ENCODE data around the gene CACNA1C. TPM values are rescaled to one million over a fixed set of nuclear protein-coding genes. Genes with fewer than 3 reads are reported as not detected.

Gene CACNA1C
- total and polyA plus RNA-seq, 2 of the 4 experiments (the other 2 are of a cell fraction), result 1.6 to 2.6 TPM

DNA sequence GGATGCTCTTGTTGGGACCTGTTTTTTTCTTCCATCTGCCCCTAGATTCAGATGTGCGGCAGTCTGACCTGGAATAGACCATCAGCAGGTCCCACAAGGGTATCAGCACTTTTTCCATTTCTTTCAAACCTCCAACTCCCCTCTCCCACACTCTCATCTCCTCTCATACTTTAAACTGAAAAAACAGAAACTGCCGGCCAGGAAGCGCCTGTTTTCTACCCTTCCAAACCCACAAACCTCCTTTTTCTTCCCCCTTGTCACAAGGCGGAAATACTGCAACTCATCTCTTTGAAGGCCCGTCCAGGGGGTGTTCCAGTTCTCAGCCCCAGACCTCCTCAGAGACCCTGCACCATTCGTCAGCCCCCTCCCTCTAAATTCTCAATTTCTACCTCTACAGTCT is 679.5 kb downstream of the CACNA1C start:
- dilution Hi-C loops (cut with HindIII; ENCODE audit: low sequenced_read_pairs, unreplicated experiment) (no loop called here), intact Hi-C loops (cut with micrococcal nuclease) (no loop called here), in situ Hi-C loops (cut with MboI; ENCODE audit: low sequenced_read_pairs) (no loop called here)
- H3K4me3 ChIP-seq (ENCODE audit: insufficient read depth, low read depth, low read length), result no peak overlapping the region
- no peak for DNase-seq
- H3K27me3 ChIP-seq (ENCODE audit: control insufficient read depth, insufficient read depth, low read length), result peaks cover 49% of the 10 kb centered on the region
- no peaks in the 10 kb centered on the region for H3K36me3 ChIP-seq (ENCODE audit: control insufficient read depth, insufficient read depth, low read length)
- WGBS, 2 experiments (ENCODE audit: extremely low coverage in 2 of 2, insufficient read length in 1 of 2), result 69% methylated on average over 4 of the region's 6 CpGs; no CpG with 5 or more reads in 1 of the 2 experiments
- ChIA-PET CTCF (interaction anchor here (0.6 kb wide), 1 partner anchor 216 kb away, joined by 4 read pairs; no protein-coding TSS in a partner anchor), POLR2A (ENCODE audit: unreplicated experiment) (no interaction called here)
- no peak overlapping the region for H2AK9ac ChIP-seq (replicated peaks; ENCODE audit: low read depth, low read length, poor library complexity)
- ATAC-seq (ENCODE audit: low read depth), result no peak
- H3K14ac ChIP-seq (replicated peaks; ENCODE audit: low read depth, low read length), result no peak overlapping the region
- H3K4me1 ChIP-seq (ENCODE audit: control insufficient read depth, insufficient read depth, low read length), result no peaks in the 10 kb centered on the region
- no TSS peak for BruUV-seq (replicated peaks)
- no peak overlapping the region for H2BK5ac ChIP-seq (ENCODE audit: low read depth, low read length, poor library complexity, severe bottlenecking)
- H3K4ac ChIP-seq (ENCODE audit: low read depth, low read length), result no peak overlapping the region
- TF ChIP-seq MXI1 (IDR thresholded peaks at IDR 0.05; ENCODE audit: borderline replicate concordance, low read depth, low read length) (no peak), CHD1 (IDR thresholded peaks at IDR 0.05; ENCODE audit: low read depth, low read length) (no peak), CEBPB (IDR thresholded peaks at IDR 0.05; ENCODE audit: low read depth, low read length) (no peak), MAZ (IDR thresholded peaks at IDR 0.05; ENCODE audit: borderline replicate concordance, low read depth, low read length) (no peak), BHLHE40 (IDR thresholded peaks at IDR 0.05; ENCODE audit: low read depth, low read length) (no peak), SMC3 (IDR thresholded peaks at IDR 0.05; ENCODE audit: low read depth, low read length) (no peak), MAFK (IDR thresholded peaks at IDR 0.05; ENCODE audit: low read depth, low read length) (no peak), RCOR1 (IDR thresholded peaks at IDR 0.05; ENCODE audit: insufficient replicate concordance, low read length) (no peak), FOS (IDR thresholded peaks at IDR 0.05; ENCODE audit: low read depth, low read length) (no peak), NFE2L2 (IDR thresholded peaks at IDR 0.05; ENCODE audit: low read depth, low read length) (no peak), POLR2A (IDR thresholded peaks at IDR 0.05; ENCODE audit: low read depth, low read length) (no peak), RAD21 (IDR thresholded peaks at IDR 0.05; ENCODE audit: low read length) (no peak), RFX5 (IDR thresholded peaks at IDR 0.05; ENCODE audit: low read depth, low read length) (no peak)
- TF ChIP-seq, protein P1, sequence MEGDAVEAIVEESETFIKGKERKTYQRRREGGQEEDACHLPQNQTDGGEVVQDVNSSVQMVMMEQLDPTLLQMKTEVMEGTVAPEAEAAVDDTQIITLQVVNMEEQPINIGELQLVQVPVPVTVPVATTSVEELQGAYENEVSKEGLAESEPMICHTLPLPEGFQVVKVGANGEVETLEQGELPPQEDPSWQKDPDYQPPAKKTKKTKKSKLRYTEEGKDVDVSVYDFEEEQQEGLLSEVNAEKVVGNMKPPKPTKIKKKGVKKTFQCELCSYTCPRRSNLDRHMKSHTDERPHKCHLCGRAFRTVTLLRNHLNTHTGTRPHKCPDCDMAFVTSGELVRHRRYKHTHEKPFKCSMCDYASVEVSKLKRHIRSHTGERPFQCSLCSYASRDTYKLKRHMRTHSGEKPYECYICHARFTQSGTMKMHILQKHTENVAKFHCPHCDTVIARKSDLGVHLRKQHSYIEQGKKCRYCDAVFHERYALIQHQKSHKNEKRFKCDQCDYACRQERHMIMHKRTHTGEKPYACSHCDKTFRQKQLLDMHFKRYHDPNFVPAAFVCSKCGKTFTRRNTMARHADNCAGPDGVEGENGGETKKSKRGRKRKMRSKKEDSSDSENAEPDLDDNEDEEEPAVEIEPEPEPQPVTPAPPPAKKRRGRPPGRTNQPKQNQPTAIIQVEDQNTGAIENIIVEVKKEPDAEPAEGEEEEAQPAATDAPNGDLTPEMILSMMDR (conservative IDR thresholded peaks at IDR 0.05; ENCODE audit: low read depth, low read length), result no peak
- TF ChIP-seq, protein P2, sequence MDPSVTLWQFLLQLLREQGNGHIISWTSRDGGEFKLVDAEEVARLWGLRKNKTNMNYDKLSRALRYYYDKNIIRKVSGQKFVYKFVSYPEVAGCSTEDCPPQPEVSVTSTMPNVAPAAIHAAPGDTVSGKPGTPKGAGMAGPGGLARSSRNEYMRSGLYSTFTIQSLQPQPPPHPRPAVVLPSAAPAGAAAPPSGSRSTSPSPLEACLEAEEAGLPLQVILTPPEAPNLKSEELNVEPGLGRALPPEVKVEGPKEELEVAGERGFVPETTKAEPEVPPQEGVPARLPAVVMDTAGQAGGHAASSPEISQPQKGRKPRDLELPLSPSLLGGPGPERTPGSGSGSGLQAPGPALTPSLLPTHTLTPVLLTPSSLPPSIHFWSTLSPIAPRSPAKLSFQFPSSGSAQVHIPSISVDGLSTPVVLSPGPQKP (IDR thresholded peaks at IDR 0.05; ENCODE audit: borderline replicate concordance, low read depth, low read length), result no peak
- TF ChIP-seq, protein P3, sequence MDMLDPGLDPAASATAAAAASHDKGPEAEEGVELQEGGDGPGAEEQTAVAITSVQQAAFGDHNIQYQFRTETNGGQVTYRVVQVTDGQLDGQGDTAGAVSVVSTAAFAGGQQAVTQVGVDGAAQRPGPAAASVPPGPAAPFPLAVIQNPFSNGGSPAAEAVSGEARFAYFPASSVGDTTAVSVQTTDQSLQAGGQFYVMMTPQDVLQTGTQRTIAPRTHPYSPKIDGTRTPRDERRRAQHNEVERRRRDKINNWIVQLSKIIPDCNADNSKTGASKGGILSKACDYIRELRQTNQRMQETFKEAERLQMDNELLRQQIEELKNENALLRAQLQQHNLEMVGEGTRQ (IDR thresholded peaks at IDR 0.05; ENCODE audit: low read depth, low read length), result no peak
- H3K23ac ChIP-seq (ENCODE audit: low read depth, low read length), result no peak overlapping the region
- no peak overlapping the region for H2BK15ac ChIP-seq (ENCODE audit: low read depth, low read length)
- H3K9me1 ChIP-seq (ENCODE audit: insufficient read depth, low read length), result no peaks in the 10 kb centered on the region
- no peak overlapping the region for H4K91ac ChIP-seq (ENCODE audit: insufficient read depth, low read depth, low read length)
- H3K79me1 ChIP-seq (ENCODE audit: low read depth in 1 of 2, low read length in 2 of 2), result no peaks in the 10 kb centered on the region
- H3K9me3 ChIP-seq (ENCODE audit: control insufficient read depth, insufficient read depth, low read length), result no peaks in the 10 kb centered on the region; the same call in 1 of the 2 replicates
- no peak overlapping the region for H4K5ac ChIP-seq (ENCODE audit: low read depth, low read length)
- H4K8ac ChIP-seq (ENCODE audit: low read depth in 2 of 2, low read length in 2 of 2), result no peak overlapping the region
- no peak overlapping the region for H2BK120ac ChIP-seq (ENCODE audit: low read depth, low read length)
- no peaks in the 10 kb centered on the region for H4K20me1 ChIP-seq (ENCODE audit: insufficient read depth, low read length)
- no peak overlapping the region for H3K56ac ChIP-seq (ENCODE audit: extremely low read depth, insufficient read depth, low read length)
- no peak overlapping the region for H3K9ac ChIP-seq (ENCODE audit: low read depth, low read length)
- no peak overlapping the region for H3K18ac ChIP-seq (ENCODE audit: low read depth, low read length)
- no peak overlapping the region for H2AFZ ChIP-seq (replicated peaks; ENCODE audit: low read length, poor library complexity)
- no peak overlapping the region for H2AK5ac ChIP-seq (ENCODE audit: low read depth, low read length)
- no peak overlapping the region for H3K27ac ChIP-seq (ENCODE audit: insufficient read depth, low read length)
- no peak overlapping the region for H3K4me2 ChIP-seq (ENCODE audit: low read depth, low read length)
- no peak overlapping the region for H2BK20ac ChIP-seq (ENCODE audit: low read depth, low read length)

All from IMR-90 (cell line).